GM19372 (cell line): ENCODE measurements around the gene LIM2.

Experiments
- ATAC-seq: cut with Tn5 transposase; IDR thresholded peaks from one replicate; pipeline ENCODE4 v1.9.1; 2021; ENCODE audit warnings: mild to moderate bottlenecking, low read depth, moderate library complexity; ENCODE audit not compliant: unreplicated experiment

Gene LIM2

DNA sequence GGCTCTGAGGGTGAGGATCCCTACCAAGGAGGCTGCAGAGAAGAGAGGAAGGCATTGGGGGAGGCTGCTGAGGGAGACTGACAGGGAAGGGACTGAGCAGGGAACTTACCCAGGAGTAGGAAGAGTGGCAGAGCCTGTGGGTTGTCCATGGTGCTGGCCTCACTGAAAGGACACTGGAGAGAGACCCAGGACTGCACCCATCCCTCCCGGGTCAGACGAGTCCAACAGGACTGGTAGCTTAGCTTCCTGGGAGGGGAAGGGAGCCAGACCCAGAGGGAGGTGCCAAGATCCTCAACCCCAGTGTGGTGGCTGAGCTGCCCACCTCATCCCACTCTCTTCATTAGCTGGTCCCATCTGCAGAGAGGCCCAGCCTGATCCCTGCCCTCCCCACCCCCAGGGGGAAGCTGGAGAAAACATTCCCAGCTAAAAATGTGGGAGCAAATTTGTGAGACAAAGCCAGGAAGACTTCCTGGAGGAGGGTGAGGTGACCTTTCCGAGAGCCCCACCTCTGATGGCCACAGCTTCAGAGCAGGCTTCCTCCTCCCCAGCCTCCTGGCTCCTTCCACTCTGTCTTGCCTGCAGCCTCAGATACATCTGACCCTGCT, 45.7 kb downstream of the LIM2 start, which contains the start of gene VSIG10L:
Gene VSIG10L (minus strand): TSS at position 164 of the 605 bp plus-strand sequence. CDS start 15 bp downstream, at position 149.
- ATAC-seq: no peak

DNA sequence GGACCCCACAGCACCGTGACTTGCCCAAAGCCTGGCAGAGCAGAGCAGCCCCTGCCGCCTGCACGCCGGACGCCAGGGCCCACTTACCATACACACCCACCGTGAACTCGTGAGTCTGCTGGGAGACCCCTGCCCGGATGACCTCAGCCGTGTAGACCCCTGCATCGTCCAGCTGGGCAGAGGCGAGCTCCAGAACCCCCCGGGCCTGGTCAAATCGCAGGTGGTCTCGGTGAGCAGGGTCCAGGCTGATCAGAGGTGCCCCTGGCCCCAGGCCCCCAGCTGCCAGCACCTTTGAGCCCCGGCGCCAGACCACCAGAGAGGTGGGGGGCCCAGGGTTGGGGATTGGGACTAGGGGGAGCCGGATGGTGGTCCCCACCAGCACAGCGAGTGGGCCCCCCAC, 46.7 kb downstream of the LIM2 start:
- ATAC-seq: no peak

DNA sequence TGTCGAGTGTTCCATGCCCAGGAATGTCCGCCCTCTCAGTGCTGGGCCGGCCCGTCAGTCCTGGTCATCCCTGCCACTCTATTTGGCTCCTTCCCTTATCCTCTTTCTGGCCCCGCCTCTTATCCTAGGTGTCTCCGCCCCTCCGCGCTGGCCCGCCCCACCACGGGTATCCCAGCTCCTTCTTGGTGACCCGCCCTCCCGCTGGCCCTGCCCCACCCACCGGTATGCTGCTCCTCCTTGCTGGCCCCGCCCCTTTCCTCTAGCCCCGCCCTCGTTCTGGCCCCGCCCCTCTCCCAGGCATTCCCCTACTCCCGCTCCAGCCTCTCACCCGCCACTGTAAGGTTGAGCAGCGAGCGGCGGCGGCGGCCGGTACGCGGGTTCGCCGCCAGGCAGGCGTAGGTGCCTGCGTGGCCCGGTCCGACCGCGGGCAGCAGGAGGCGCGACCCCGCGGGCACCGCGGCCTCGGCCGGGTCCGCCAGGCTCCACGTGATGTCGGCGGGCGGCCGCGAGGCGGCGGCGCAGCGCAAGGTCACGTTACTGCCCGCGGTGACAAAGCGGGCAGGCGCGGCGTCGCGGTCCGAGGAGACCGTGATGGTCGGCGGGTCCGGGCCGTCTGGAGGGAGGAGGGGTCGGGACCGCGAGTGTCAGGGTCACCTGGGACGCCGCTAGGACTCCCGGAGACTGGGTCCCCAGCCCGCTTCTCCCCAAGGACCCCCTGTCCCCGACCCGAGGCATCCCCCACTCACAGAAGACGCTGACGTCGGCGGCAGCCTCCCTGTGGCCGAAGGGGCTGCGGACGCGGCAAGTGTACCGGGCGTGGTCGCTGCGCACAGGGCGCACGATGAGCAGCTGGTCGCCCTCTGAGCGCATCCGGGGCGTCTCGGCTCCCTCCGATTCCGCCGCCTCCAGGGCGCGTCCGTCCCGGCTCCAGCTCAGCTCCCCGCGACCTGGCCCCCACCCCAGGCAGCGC, 47.8 kb downstream of the LIM2 start:
- ATAC-seq: peak; percentile 53

DNA sequence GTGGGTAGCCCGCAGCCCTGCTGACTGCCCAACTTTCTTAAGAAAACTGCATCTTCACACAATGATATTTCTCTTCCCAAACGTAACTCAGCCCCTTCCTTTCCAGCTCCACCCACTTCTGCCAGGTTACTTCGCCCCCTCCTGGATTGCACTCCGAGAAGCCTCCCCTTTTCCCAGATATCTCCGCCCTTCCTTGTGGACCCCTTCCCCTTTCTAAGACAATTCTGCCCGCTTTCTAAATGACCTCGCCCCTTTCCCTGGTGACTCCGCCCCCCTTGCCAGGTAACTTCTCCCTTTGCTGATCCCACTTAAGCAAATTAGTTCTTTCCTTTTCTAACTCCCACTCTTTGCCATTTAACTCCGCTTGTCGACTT, 48.5 kb downstream of the LIM2 start:
- ATAC-seq: peak; percentile 4

DNA sequence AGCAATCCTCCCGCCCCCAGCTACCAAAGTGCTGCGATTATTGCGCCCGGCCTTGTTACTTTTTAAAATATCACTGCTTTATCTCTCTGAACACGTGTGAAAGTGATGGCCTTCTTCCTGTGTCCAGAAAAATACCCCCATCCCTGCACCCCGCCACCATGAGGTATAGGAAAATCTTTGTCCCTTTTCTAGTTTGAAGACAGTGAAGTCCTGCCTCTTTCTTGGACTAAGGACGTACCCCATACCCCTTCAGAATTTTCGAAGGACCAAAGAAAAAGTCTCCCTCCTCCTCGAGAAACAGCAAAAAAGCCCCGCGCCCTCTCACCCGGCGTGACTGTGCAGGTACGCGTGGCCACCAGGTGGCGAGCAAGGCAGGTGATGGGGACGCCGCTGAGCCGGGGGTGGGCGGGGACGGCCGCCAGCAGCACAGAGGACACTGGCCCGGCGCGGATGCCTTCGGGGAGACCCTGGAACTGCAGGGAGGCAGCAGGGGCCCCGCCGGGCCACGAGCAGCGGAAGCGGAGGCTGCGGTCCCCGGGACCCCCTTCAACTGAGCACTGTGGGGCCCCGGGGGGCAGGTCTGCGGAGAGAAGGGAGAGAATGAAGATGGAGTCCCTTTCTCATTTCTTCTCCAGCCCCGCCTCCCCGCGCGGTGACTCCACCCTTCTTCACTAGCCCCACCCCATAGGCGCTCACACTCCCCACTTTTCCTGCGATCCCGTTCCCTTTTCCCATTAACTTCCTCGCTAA, 49.0 kb downstream of the LIM2 start:
- ATAC-seq: peak; percentile 59

DNA sequence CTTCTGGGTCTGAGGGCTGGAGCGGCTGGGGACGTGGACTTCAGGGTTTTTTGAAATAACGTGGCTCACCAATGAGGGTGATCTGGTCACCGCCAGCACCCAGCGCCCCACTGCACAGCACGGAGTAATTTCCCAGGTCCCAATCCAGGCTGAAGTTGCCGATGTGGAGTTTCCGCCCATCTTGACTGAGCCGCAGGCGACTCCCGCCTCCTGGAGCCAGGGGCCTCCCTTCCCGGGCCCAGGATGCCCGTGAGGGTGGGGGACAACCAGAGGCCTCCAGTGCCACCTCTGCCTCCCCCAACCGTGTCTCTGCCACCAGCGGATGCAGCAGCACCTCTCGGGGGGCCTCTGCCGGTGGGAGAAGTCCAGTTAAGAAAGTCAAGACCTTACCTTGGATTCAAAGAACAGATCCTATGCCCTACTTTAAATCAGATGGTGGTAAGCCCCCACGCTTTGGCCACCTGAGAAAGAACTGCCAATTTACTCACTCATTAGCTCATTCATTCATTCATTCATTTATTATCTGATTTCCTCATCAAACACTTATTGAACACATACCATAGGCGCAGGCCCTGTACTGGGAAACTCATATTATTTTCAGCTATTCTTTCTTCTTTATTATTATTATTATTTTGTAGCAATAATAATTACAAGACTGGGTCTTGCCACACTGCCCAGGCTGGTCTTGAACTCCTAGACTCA, 49.8 kb downstream of the LIM2 start:
- ATAC-seq: no peak

DNA sequence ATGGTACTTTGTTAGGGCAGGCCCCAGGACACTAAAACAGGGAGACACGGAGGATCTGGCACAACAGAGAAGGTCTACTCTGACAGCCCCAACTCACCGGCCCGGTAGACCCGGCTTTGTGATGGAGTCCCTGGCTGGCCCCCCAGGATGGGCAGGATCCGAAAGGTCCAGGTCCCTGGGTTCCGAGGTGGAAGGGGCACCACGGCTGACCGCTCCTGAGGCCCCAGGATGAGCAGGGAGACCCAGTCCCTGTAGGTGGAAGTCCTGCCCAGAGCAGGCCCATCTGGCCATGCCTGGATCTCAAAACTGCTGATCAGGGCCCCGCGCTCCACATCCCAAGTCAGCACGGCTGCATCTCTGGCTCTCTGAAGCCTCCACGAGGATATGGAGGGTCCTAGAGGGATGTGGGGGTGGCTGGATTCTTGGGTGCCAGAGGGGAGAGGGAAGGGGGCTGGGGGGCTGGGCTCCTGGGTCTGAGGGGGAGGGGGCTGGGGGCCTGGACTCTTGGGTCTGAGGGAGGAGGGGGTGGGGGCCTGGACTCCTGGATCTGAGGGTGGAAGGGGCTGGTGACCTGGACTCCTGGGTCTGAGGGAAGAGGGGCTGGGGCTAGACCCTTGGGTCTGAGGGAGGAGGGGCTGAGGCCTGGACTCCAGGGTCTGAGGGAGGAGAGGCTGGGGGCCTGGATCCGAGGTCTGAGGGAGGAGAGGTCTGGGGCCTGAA, 50.5 kb downstream of the LIM2 start:
- ATAC-seq: no peak

DNA sequence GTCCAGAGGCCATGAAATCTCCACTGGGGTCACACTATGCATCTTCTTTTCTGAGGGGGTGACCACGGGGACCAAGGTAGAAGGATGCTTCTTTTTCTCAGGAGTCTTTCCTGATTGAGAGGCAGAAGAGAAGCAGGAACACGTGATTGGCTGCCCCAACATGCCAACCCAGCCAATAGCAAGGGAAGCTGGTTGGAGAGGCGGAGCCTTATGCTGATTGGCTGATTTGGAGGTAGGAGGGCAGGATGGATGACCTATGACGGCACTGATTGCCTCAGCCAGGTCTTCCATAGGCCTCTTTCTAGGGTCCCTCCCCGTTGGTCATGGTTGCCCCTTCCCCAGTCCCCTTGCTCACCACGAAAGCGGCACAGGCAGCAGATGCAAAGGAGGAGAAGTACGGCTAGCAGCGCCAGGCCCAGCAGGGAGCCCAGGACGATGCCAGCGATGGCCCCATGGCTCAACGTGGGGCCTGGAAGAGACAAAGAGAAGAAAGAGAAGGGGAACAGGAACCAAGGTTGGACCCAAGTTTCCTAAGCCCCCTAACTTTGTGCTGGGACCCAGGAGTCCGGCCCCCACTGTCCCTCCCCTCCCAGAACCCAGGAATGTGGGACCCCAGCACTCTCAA, 53.8 kb downstream of the LIM2 start:
- no peak for ATAC-seq

DNA sequence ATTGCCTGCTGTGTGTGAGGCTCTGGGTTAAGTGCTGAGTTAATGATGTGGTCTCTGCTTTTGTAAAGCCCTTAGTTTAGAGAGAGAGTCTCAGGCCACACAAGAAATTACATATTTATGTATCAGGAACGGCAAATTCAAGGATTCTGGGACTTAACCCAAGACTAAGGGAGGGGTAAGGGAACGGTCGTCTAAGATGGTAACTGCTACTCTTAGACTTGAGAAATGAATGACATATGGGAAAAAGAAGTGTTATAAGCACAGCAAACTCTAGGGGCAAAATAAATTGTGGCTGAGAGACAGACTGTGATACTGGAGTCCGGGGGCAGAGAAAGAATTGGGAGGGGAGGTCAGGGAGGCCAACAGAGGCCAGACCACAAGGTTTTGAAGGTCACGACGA, 56.1 kb downstream of the LIM2 start:
- no peak for ATAC-seq

DNA sequence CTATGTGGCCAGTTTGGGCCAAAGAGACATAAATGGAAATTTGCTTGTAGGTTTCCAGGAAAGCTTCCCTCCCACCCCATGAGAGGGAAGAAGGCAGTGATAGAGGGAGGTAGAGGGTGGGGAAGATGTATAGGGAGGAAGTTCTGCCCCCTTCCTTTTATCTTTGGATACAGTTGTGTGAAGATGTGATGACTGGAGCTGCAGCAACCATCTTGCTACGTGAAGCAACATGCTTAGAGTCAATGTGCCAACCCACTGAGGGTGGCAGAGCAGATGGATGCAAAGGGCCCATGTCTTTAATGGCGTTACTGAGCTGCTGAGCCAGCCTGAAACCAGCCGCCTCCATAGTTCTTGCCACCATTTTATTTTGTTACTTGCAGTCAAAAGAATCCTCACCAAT, 56.6 kb downstream of the LIM2 start:
- ATAC-seq: no peak

DNA sequence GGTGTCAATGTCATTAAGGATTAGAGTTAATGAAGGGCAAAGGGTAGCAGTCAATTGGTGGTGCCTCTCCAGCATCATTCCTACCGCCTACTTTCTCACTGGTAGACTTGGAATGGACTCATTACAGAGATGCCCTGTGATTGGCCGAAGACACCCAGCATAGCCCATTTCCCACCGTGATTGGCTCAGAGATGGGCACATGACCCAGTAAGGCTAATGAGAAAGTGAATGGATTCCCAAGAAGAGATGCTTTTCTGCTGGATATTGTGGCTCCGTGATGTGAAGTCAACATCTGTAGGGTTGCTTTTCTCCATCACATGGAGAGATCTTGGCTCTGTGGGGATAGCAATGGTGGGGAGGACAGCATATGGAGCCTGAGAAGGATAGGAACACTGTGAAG, 57.4 kb downstream of the LIM2 start:
- no peak for ATAC-seq
